HG03558 (cell line): ENCODE data around the gene PARVA.

Experiments
- ATAC-seq: cut with Tn5 transposase; IDR thresholded peaks from one replicate; pipeline ENCODE4 v1.9.1; 2021; ENCODE audit warnings: moderate number of reproducible peaks; ENCODE audit not compliant: unreplicated experiment; ENCODE audit errors: extremely low read depth

PARVA gene

GRCh38 chr11:12375720-12376119, 1.7 kb upstream of the PARVA start:
- no peak for ATAC-seq

GRCh38 chr11:12376259-12377081, 901 bp upstream of the PARVA start:
- no peak for ATAC-seq

DNA sequence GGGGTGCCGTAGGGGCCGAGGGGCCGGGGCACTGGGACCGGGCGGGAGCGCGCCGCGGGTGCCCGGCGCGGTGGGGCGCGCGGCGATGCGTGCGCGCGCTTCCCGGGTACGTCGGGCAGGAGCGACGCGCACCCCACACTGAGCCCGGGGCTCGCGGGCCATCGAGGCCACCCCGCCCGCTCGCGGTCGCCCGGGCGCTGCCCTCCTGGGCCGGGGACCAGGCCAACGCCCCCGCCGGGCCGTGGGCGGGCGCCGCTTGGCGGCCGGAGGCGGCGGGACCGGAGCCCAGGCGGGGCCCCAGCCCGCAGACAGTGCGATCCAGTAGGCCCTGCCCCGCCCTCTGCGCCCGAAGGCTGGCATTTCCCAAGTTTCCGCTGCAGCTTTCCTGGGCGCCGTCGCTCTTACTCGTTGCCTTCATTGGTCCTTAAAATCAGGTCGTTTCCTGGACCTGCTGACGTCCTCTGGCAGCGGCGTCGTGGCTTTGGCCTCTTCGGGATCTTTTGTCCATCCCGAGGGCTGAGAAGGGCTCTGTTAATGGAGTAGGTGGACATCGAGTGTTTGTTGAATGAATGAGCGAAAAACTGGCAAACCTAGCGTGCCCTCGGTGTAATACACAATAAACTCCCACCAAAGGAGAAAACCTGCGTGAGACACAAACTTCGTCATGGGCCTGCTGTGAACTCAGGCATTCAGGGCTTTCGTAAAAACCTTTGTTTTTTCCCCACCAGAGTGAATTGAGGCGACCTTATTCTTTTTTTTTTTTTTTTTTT, 638 bp downstream of the PARVA start:
- no peak for ATAC-seq

GRCh38 chr11:12380565-12381325, 3.4 kb downstream of the PARVA start:
- no peak for ATAC-seq

DNA sequence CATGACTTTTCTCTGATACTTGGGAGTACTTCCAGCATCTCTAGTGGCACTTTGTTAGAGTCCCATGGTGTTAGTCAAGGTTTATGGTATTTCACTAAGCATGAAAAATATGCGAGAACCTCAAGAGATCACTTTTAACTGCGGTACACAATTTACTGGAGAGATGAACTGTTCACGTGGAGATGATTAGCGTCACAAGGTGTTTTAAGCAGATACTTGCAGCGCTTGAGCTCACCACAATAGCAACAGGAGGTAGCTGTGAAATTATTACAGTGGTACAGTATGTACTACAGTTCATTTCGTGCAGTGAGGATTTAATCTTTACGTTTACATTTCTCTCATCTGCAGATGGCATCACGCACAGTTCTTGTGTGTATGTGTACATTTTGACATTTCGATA, 4.5 kb downstream of the PARVA start:
- ATAC-seq = no peak

- no peak for ATAC-seq
Measured at GRCh38 chr11:12382451-12382850, 5.1 kb downstream of the PARVA start.

DNA sequence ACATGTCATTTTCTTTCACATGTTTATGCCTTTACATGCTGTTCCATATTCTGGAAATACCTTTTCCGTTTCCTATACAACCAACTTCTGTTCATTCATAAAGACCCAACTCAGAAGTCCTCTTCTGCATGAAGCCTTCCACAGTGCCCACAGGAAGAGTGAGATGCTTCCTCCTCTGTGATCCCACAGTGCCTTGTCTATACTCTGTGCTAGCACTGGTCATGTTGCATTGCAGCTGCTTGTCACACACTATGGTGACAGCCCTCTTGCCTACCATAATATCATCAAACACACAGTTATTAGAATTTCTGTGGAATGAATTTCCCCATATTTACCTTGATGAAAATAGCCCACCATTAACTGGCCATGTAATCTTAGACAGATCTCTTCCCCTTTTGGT, 8.9 kb downstream of the PARVA start:
- no peak for ATAC-seq

DNA sequence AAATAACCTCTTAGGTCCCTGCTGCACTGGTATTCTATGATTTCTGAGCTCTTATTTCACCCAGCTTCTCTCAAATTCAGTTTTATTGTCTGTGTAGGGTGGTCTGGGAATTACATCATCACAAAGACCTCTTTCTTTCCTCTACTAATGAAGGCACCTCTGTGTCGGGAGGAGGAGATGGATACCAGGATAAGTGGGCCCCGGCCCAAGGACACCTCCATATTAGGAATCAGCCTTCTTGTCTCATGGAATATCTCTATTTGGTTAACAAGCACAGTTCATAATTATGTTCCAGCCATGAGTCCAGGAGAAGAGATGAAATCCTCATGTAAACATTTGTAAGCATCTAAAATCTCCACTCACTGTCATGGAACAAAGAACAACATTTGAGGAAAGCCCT, 9.4 kb downstream of the PARVA start:
- no peak for ATAC-seq

DNA sequence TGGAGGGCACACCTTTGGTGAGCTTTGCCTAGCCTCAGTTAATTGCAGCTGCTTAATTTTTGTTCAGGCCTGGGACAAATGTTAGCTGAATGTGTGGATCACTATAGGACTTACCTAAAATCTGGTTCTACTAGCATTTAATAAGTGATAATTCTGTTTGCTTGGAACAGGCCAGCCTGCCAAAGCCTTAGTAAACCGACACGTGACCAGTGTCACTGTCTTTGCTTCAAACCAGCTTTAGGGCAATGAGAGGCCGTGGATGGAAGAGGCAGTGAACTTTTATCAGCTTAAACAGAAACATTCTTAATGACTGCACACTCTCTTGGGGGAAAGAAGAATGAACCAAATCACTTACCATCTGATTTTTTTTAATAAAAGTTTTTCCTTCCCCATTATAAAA, 10.8 kb downstream of the PARVA start:
- no peak for ATAC-seq

DNA sequence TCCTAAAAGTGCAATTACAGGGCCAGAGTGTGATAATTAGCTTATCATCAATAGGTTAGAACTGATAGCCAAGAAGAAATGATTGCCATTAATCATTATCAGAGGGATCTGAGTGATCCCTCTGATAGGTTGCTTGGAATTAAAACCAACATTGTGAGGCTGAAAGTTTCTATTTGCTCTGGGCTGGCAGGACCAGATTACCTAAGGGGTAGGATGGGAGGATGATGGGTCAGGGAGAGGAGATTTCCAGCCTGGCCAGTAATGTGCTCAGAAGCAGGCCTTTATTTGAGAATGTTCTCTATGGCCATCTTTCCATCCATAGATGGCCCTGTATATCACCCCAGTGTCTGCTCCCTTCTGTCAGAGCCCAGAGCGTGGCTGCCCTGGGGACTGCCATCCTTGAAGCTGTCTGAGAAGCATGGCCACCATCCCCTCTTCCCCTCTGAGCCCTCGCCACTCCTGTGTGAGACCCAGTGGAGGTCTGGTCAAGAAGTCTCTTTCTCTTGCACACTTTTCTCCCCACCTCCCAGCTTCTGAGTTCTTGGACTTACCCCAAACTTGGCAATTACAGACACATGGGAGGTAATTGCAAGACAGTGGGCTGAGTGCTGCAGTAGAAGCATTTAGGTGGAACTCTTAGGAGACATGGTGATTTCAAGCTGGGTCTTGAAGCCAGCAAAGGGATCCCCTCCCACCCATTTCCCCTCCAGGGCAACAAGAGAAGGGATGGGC, 11.7 kb downstream of the PARVA start:
- no peak for ATAC-seq

- ATAC-seq = no peak
Measured at GRCh38 chr11:12389676-12390657, 12.6 kb downstream of the PARVA start.

DNA sequence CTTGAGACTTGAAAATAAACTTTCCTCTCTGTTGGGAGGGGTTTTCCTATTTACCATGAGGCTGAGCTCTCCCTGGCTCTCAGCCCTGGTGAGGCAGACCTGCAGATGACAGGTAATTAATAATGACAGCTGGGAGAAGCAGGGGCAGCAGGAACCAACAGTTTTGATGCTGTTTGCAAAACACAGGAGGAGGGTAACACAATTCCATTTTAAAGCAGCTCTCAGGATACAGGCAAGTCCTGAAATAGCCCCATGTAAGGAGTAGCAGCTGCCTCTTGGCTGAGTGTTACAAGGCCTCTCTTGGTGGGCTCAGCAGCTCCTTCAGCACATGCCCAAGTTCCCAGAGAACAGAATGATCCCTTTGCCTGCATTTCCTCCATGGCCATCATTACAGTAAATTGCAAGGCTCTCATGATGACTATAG, 13.3 kb downstream of the PARVA start:
- ATAC-seq = no peak

DNA sequence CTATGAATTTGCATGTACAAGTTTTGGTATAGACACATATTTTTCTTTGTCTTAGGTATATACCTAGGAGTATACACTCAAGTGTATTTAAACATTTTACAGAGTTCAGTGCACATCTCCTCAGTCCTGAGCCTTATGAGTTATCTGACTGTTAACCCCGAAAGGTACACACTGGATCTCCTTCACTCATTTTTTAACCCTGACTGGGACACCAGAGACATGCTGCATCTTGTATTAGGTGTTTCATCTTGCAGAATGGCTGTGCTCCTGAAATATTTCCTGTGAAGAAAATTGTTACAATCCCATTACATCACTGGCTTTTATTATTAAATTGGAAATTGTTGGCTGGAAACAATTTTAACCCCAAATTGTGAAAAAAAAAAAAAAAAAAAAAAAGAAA, 15.3 kb downstream of the PARVA start:
- ATAC-seq = no peak

DNA sequence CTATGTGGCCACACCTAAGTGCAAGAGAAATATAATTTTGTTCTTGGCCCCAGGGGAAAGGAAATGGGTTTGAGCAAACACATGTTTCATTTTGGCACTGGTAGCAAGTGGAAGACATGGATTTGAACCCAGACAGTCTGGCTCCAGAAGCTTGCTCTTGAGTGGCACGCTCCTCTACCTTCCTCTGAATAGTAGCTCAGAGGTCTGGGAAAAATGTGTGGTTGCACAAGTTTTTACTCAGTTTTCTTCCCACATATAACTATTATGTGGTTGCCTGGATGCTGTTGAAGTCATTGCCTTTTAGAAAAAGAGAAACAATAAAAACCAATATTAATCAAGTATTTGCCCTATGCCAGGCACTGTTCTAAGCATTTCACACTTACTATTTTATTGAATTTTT, 16.3 kb downstream of the PARVA start:
- ATAC-seq = no peak

DNA sequence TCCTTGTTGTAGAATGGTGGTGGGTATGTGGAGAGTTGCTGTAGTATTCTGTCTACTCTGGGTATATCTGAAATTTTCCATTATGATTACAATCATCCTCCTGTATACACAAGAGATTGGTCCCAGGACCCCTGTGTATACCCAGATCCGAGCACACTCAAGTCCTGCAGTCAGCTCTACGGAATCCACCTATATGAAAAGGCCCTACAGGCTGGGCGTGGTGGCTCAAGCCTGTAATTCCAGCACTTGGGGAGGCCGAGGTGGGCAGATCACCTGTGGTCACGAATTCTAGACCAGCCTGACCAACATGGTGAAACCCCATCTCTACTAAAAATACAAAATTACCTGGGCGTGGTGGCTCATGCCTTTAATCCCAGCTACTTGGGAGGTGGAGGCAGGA, 17.2 kb downstream of the PARVA start:
- ATAC-seq = no peak

DNA sequence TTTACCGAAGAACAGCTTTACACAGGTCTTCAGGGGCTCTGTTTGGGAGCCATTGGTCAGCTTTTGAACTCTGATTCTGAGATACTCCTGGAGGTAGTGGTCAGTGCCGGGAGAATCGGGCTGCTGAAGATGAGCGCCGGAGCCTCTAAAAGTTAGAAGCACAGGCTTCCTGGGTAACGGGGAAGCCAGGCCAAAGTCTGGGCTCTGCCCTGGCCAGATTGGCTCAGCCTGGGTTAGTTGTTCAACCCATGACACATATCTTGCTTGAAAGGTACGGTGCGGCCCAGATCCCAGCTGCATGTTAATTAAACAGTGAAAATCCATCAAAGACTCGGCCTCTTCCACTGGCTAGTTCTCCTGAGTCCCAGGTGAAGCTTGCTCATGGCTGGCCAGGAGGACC, 18.0 kb downstream of the PARVA start:
- ATAC-seq = no peak

DNA sequence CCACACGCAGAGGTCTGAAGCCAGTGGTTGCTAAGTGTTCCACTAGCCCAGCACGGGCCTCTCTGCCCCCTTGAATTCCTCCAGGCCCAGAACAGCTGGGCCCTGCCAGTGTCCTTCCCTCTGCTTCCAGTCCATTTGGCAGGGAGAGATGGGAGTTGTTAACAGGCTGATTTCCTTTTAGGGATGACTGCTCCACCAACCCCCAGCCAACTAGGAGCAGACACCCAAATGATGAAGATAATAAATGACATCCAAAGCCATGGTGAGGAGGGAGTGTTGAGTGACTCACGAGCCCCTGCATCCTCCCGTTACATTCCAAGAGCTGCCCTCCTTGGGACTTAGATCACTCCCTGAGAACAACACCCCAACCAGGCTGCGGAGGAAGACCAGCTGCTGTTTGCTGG, 20.6 kb downstream of the PARVA start:
- no peak for ATAC-seq

- ATAC-seq = no peak
Measured at GRCh38 chr11:12399355-12399754, 22.0 kb downstream of the PARVA start.

GRCh38 chr11:12402025-12402424, 24.7 kb downstream of the PARVA start:
- ATAC-seq = no peak
